ENCODE data around the gene CHD1. TPM values are rescaled to one million over a fixed set of nuclear protein-coding genes. Genes with fewer than 3 reads are reported as not detected.

CHD1 gene
- total RNA-seq, 4 donors from 2014 or later, result 46.3 to 82.5 (median 58.2) TPM

DNA sequence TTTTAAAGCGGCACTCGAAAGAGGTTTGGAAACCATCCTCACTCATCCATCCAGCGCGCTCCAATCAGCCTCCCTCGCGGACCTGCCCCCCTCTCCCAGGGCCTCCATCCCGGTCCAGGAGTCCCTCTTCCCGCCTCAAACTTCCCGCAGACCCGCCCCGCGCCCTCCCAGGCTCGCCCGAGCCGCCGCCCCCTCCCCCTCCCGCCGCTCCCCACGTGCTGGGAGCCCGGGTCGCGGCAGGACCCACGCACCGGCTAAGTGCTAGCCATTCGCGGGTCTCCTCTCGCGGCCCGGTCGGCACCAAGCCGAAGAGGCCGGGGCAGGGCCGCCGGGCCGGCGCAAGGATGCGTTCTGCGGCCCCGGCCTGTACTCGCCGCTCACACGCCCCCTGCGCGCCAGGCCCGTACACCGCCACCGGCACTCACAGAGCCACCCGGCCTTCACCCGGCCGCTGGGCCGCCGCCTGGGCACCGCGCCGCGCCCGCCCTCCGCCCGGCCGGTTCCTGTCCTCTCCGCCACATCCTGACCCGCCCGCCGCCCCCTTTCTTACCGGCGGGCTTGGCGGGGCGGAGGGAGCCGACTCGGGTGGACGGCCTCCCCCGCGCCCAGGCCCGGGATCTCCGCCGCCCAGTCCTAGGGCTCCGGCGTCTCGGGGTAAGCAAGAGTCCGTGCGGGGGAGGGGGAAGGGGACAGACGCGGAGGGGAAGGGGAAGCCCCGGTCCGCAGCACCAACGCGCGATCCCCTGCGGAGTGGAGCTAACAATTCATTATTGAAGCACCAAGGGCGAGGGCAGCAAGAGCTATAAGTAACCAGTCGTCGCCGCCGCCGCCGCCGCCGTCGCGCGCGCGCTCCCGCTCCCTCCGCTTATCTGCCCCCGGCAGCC lies 576 bp downstream of the CHD1 start:
- Histone ChIP-seq H3K27ac (peak overlapping the region; percentile 99 to 100 (median 100)), H3K4me3 (peak overlapping the region; percentile 71 to 97 (median 80)), H3K4me1 (peaks cover 0 to 66% (median 26%) of the 10 kb centered on the region in 4 donors), H3K36me3 (peaks cover 0 to 15% (median 7%) of the 10 kb centered on the region in 3 donors), H3K9me3 (no peaks in the 10 kb centered on the region), H3K27me3 (no peaks in the 10 kb centered on the region)
- peak; percentile 62 to 64 for DNase-seq (ENCODE audit: low spot score in 2 of 2)
- TF ChIP-seq EP300 (IDR thresholded peaks at IDR 0.05), result no peak
- TF ChIP-seq, protein P1, sequence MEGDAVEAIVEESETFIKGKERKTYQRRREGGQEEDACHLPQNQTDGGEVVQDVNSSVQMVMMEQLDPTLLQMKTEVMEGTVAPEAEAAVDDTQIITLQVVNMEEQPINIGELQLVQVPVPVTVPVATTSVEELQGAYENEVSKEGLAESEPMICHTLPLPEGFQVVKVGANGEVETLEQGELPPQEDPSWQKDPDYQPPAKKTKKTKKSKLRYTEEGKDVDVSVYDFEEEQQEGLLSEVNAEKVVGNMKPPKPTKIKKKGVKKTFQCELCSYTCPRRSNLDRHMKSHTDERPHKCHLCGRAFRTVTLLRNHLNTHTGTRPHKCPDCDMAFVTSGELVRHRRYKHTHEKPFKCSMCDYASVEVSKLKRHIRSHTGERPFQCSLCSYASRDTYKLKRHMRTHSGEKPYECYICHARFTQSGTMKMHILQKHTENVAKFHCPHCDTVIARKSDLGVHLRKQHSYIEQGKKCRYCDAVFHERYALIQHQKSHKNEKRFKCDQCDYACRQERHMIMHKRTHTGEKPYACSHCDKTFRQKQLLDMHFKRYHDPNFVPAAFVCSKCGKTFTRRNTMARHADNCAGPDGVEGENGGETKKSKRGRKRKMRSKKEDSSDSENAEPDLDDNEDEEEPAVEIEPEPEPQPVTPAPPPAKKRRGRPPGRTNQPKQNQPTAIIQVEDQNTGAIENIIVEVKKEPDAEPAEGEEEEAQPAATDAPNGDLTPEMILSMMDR (IDR thresholded peaks at IDR 0.05), result no peak
- TF ChIP-seq POLR2A (IDR thresholded peaks at IDR 0.05), result peak in 1 of 2 donors; percentile 6
- 1% methylated on average over 50 to 59 of the region's 106 CpGs for WGBS, 2 donors

DNA sequence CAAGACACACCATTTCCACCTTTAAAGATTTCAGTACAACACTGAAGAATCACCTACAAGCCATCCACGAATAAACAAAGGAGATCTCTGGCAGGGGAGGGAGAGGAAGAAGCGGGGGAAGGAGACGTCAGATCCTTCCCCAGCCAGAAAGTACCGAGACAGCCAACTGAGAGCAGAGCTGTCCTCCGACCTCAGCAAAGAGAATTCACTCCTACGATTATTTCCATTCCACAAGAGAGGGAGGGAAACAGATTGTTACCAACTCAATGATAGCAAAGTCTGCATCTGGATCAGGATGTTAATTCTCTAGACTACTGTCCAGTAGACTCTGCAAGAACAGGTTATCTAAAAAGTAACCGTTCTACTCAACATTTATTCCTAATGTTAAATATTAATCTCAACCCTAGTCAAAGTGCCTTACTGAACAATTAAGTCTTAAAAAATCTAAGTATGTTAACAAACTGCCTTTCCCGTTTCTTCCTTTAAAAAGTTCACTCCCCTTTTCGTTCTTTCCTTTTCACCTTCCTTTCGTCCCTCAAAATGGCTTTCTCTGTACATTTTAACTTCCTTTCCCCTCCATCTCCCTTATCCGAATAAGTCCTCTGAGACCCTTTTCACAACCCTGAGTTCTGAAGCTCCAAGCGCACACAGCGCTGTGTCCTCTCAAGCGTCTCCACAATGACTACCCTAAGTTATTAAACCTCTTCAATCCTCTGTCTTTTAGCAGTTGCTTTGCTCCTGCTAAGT lies 1.4 kb downstream of the CHD1 start:
- peak in 1 of 2 donors; percentile 40 for DNase-seq (ENCODE audit: low spot score in 2 of 2)
- peak in 1 of 2 donors; percentile 94 for TF ChIP-seq EP300 (IDR thresholded peaks at IDR 0.05)
- TF ChIP-seq, protein P1 (IDR thresholded peaks at IDR 0.05), result no peak
- peak; percentile 75 to 77 for TF ChIP-seq POLR2A (IDR thresholded peaks at IDR 0.05)
- 0 to 1% methylated on average over 14 of the region's 14 CpGs for WGBS, 2 donors
- peaks cover 0 to 23% (median 7%) of the 10 kb centered on the region in 3 donors for H3K36me3 ChIP-seq
- peaks cover 0 to 64% (median 22%) of the 10 kb centered on the region in 4 donors for H3K4me1 ChIP-seq
- no peaks in the 10 kb centered on the region for H3K9me3 ChIP-seq
- peak overlapping the region; percentile 71 to 97 (median 80) for H3K4me3 ChIP-seq
- H3K27me3 ChIP-seq, result no peaks in the 10 kb centered on the region
- peak overlapping the region; percentile 99 to 100 (median 100) for H3K27ac ChIP-seq

DNA sequence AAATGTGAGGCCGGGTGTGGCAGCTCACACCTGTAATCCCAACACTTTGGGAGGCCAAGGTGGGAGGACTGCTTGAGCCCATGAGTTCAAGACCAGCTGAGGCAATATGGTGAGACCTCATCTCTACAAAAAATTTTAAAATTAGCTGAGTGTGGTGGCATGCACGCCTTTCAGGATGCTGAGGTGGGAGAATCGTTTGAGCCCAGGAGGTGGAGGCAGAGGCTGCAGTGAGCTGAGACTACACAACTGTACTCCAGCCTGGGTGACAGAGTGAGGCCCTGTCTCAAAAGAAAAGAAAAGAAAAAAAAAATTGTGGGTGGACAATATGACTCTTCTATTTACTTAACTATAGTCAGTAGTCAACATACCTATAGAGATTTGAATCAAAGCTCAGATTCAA lies 4.8 kb downstream of the CHD1 start:
- H3K27ac ChIP-seq, result no peak overlapping the region
- no peak overlapping the region for H3K4me3 ChIP-seq
- peaks cover 0 to 61% (median 9%) of the 10 kb centered on the region in 4 donors for H3K4me1 ChIP-seq
- 83 to 87% methylated on average over 3 of the region's 3 CpGs for WGBS, 2 donors
- no peak for DNase-seq (ENCODE audit: low spot score in 2 of 2)
- H3K9me3 ChIP-seq, result no peaks in the 10 kb centered on the region
- peaks cover 0 to 40% (median 7%) of the 10 kb centered on the region in 3 donors for H3K36me3 ChIP-seq
- no peak for TF ChIP-seq POLR2A (IDR thresholded peaks at IDR 0.05)
- no peak for TF ChIP-seq EP300 (IDR thresholded peaks at IDR 0.05)
- TF ChIP-seq, protein P1 (IDR thresholded peaks at IDR 0.05), result no peak
- no peaks in the 10 kb centered on the region for H3K27me3 ChIP-seq

DNA sequence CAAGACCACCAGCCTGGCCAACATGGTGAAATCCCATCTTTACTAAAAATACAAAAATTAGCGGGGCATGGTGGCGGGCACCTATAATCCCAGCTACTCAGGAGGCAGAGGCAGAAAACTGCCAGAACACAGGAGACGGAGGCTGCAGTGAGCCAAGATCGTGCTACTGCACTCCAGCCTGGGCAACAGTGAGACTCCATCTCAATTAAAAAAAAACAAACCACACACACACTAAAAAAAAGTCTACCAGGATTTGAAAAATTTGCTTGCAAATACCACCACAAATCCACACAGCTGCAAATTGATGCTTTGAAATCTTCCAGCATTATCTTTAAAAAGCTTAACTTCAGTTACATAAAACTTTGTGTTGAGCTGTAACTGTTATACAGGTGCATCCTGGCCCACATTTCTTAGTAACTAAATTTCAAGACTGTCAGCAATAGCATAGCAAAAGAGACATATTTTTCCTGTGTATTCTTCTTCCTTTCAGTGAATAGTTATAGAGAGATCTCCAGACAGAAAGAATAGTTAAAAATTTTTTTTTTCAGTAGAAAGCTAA lies 6.8 kb downstream of the CHD1 start:
- peaks cover 0 to 66% (median 8%) of the 10 kb centered on the region in 4 donors for H3K4me1 ChIP-seq
- TF ChIP-seq, protein P1 (IDR thresholded peaks at IDR 0.05), result no peak
- no peak for TF ChIP-seq EP300 (IDR thresholded peaks at IDR 0.05)
- TF ChIP-seq POLR2A (IDR thresholded peaks at IDR 0.05), result no peak
- no peak overlapping the region for H3K4me3 ChIP-seq
- no peaks in the 10 kb centered on the region for H3K27me3 ChIP-seq
- DNase-seq (ENCODE audit: low spot score in 2 of 2), result no peak
- peaks cover 0 to 48% (median 7%) of the 10 kb centered on the region in 3 donors for H3K36me3 ChIP-seq
- 85 to 98% methylated on average over 4 of the region's 4 CpGs for WGBS, 2 donors
- H3K27ac ChIP-seq, result no peak overlapping the region
- no peaks in the 10 kb centered on the region for H3K9me3 ChIP-seq

Measured in tibial nerve (tissue), 4 donors.